Stimulated activated CD4-positive, alpha-beta T cell treated with anti-CD3 and anti-CD28 coated beads, Interleukin-2, amount 100 ng/mL, for 24 hours (primary cell): ENCODE measurements around the gene FHAD1.
A peak's percentile ranks its signal among the peaks of the same experiment; 100 is the strongest.

ENCODE experiments used
- DNase-seq, 2 donors: peaks; one replicate each; pipeline ENCODE4 v3.0.0-alpha.2; 2020

FHAD1 gene

DNA sequence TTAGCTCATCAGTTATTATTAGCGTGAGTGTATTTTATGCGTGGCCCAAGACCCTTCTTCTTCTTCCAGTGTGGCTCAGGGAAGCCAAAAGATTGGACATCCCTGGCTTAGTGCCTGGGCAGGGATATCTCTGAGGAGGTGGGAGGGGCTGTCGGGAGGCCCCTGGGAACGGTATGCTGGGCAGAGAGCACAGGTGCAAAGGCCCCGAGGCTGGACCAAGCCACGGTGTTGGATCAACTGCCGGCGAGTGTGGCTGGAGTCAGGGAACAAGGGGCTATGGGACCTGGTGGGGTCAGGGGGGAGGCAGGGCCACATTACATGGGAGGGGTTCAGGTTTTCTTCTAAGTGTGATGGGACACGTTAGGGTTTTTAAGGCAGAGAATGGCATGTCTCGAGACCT, 62.7 kb downstream of the FHAD1 start:
- DNase-seq: no peak

- DNase-seq: no peak
Measured at GRCh38 chr1:15310544-15310943, 63.5 kb downstream of the FHAD1 start.

DNA sequence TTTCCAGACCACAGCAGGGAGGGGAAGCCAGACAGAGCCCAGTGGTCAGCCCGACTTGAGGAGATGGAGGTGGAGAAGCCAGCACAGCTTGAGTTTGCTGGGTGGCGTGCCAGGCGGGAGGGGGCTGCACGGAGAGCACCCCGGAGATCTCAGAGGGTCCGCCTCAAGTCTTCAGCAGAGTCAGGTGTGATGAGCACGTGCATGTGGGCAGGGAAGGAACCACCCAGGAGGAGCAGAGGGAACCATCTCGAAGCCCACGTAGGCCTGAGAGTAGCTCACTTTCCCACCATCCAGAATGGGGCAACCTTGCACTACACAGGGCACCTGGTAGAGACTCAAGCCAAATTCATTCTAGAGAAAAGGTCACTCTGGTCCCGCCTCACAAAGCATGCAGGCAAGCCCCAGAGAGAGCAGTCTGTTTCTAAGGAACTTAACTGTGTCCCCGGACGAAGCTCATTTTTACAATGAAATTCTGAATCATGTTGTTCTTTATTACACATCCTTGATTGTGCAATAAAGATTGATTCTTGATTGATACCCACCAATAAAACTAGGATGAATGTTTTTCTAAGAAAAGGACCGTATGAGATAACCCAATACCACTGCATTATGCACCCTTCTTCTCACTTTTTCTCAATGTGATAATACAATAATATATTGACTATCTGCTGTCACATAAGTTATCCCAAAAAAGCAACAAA, 64.2 kb downstream of the FHAD1 start:
- DNase-seq: no peak

DNA sequence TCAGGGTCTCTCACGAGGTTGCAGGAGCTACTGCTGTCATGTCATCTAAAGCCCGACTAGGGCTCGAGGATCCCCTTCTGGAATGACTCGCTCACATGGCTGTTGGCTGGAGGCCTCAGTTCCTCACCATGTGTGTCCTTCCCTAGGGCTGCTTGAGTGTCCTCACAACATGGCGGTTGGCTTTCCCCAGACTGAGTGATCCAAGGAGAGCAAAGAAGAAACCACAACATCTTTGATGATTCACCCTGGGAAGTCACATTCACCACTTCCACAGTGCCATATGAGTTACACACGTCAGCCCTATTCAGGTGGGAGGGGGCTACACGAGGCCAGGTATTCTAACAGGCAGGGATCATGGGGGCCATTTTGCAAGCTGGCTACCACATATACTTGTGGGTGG, 64.9 kb downstream of the FHAD1 start:
- no peak for DNase-seq

GRCh38 chr1:15312626-15313411, 65.8 kb downstream of the FHAD1 start:
- DNase-seq: no peak

DNA sequence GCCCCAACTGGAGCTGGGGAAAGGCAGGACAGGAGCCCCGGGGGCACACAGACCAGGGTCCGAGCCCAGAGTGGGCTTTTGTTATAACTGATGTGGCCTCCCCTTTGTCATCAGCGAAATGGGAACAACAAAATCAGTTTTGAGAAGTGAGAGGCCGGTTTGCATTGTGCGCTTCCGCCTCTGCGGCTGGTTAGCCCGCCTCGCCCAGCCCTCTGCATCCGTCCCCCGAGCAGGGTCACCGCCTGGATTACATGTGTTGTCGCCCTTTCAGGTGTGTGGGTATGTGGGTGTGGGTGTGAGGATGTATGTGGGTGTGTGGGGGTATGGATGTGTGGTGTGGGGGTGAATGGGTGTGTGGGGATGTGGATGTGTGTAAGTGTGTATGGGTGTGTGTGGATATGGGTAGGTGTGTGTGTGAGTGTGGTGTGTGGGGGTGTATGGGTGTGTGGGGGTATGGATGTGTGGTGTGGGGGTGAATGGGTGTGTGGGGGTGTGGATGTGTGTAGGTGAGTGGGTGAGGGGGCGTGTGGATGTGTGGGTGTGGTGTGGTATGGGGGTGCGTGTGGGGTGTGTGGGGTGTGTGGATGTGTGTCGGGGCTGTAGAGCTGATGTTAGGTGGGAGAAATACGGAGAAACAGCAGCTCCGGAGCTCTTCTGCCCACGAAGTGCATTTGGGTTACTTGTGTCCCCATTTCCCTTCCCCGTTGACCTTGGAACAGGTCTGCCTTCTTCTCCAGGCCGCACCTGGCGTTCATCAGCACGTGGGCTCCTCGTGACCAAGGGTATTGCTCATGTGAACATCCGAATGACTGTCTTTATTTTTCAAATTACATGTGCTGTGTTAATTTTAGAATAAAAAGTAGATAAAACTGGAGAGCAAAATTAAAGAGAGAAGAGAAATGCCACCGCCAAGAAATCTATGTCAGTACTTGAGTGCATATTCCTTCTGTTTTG, 67.6 kb downstream of the FHAD1 start:
- no peak for DNase-seq

DNA sequence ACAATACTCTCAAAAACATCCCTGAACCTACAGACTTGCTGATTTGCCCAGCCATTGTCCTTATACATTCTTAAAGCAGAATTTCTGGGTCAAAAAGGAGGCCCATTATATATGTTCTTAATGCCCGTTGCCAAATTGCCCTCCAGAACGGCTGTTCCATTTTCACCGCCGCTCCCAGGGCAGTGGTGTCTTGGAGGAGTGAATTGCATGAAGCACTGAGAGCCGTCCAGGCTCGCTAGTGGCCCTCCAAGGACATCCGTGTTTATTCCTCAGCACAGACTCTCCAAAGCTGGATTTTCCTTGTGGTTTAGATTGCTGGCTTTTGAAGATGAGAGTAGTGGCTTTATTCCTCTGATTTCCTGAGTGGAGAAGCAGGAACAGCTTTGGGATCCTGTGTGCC, 68.8 kb downstream of the FHAD1 start:
- no peak for DNase-seq

DNA sequence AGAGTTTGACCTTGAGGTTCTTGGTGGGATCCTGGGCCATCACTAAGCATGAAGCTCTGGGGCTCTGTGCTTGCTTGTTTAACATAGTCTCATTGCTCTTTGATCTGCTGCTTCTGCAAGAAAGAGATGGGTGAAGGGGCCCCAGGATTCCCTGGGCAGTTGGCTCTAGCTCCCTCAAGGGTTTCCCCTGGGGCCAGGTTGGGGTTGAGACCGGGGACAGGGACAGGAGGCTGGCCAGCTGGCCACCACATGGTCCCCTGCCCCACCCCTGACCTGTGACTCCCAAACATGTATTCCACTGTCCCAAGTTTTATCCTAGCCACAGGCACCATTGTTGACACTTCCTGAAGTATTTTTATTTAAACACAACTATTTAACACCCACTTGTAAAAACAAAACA, 69.5 kb downstream of the FHAD1 start:
- no peak for DNase-seq

GRCh38 chr1:15320267-15320666, 73.2 kb downstream of the FHAD1 start:
- no peak for DNase-seq

GRCh38 chr1:15321601-15322000, 74.6 kb downstream of the FHAD1 start:
- no peak for DNase-seq

DNA sequence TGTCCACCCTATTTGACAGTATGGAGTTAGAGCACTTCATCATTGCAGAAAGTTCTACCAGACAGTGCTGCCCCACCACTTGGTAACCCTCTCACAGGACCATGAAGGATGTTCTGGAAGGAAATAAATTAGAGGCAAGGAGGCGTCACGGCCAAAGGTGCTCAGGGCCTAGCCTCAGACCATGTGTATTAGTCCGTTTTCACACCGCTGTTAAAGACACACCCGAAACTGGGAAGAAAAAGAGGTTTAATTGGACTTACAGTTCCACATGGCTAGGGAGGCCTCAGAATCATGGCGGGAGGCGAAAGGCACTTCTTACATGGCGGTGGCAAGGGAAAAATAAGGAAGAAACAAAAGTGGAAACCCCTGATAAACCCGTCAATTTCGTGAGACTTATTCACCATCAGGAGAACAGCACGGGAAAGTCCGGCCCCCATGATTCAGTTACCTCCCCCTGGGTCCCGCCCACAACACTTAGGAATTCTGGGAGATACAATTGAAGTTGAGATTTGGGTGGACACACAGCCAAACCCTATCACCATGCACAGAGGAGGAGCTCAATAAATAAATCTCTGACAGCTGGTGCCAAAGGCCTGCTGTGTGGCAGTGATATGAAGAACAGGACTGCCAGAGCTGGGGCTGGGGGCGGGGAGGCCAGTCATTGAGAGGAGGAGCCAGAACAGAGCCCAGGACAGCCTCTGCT, 75.8 kb downstream of the FHAD1 start:
- peak in 1 of 2 donors; percentile 24 for DNase-seq

- DNase-seq: peak; percentile 74 to 80
Measured at GRCh38 chr1:15323351-15323988, 76.4 kb downstream of the FHAD1 start.

DNA sequence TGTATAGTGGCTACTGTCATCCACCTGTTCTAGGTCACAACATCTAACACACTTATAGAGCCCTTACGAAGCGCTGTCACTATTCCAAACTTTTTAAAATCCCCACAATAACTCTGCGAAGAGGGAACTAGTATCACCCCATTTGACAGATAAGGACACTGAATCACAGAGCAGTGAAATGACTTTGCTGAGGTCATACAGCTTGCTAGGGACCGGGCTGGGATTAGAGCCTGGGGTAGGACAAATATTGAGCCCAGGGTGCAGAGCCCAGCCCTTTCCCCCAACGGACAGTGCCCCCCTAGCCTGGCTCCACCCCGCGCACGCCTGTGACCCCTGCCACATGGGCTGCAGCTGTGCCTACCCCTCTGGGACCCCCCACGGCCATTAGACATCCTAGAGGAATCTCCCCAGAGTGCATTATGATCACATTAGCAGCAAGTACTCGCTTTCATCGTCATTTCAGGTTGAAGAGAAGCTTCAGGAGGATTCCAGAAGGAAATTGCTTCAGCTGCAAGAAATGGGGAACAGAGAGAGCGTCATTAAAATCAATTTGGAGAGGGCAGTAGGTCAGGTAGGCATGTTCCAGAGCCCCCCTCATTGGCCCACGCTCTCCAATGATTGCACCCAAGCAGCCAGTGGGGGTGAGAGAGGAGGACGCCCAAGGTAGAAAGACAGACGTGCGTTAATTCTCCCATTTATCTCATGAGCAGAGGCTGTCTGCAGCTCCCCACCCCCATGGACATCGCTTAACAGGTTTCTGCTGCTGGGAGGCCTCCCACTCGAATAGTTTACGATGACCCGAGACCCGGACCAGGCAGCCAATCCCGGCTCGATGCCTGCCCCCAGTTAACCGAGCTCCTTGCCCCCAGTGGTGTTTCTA, 77.2 kb downstream of the FHAD1 start:
- DNase-seq: no peak

DNA sequence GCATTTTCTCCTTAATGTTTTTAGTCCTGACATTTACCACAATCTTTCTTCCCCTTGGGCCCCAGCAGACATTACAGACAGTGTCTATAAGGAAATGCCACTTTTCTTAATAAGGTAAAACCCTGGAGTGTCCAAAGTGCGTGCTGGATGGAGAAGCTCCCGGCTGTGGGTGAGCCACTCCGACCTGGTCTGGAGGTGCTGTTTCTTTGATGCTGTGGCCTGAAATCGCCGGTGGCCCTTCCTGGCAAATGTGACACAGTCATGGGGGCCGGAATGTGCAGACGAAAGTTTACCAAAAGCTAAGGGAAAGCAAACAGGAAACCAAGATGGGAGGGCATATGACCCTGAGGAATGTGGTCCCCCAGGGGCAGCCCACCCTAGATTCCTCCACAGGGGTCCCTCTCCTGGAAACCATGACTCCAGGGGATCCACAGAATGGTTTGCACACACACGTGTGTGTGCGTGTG, 77.9 kb downstream of the FHAD1 start:
- no peak for DNase-seq

DNA sequence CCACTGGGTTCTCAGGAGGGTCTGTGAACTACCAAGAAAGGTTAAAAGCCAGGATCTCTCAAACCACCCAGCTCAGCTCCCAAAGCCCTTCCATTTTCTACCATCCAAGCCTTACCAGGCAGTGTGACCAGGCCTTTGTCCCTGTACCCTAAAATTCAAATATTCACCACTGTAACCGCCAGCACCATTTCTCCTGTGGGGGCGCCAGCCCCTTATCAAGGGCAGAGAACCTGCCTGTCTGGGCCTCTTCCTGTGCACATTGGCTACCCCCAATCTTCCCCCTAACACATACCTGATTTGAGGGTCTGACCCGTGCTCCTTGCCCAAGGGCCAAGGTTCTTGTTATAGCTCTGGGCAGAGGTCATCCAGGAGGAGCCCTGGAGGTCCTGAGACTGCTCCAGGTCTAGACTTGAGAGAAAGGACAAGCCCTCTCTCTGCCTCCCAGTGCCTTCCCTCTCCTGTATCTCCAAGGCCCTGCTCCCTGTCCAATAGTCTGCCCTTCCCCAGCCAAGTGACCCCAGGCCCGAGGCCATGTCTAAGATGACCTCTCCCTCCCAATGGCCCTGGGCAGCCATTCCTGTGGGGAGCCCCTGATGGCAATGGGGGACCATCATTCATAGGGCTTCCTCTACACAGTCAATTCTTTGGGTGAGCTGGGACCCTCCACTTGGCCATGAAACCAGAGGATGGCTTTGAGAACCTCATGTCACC, 78.5 kb downstream of the FHAD1 start:
- peak in 1 of 2 donors; percentile 10 for DNase-seq

GRCh38 chr1:15326691-15327588, 79.9 kb downstream of the FHAD1 start:
- DNase-seq: no peak

DNA sequence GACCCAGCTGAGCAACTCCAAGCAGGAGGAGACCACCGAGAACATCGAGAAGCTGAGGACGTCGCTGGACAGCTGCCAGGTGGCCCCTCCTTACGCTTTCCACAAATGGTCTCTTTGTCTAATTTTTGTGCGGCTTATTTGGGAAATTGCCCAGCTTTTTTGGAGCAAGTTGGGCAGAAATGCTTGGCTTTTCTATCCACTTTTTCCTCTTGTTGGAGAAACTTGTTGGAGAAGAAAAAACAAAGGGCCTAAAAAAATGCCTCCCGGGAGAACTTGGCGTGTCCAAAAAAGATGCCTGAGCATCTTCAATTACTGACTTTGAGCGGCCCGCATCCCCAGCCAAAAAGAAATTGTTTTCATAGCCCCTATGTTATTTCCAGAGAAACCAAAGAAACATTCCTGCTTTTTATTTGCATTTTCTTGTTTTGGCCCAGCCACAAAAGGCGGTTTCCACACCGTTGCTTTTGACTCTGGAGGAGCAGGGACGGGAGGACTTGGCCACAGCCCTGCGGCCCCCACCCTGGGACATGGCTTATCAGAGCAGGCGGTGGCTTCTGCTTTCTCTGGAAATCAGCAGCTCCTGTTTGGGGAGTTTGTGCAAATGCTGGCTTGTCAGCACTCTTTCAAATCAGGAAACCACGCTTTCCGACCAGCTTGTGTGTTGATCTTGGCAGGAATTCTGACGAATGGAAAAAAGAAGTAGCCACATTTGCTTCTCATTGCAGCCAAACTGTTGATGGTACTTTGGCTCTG, 81.5 kb downstream of the FHAD1 start:
- no peak for DNase-seq

- DNase-seq: no peak
Measured at GRCh38 chr1:15329104-15329820, 82.2 kb downstream of the FHAD1 start.
